Measurements from ENCODE around the gene CXCR3.

The CXCR3 gene

GRCh38 chrX:71622032-71622575 lies 3.8 kb upstream of the CXCR3 start:
- TF ChIP-seq POU6F1 (CRISPR knock-in tag; IDR thresholded peaks at IDR 0.05; ENCODE audit: borderline replicate concordance, low read depth) (no peak), ISL1 (CRISPR knock-in tag; IDR thresholded peaks at IDR 0.05) (no peak), PATZ1 (CRISPR knock-in tag; IDR thresholded peaks at IDR 0.05; ENCODE audit: borderline replicate concordance) (no peak), PPARA (CRISPR knock-in tag; IDR thresholded peaks at IDR 0.05; ENCODE audit: borderline replicate concordance) (no peak), ESRRG (CRISPR knock-in tag; IDR thresholded peaks at IDR 0.05) (no peak), CREB5 (CRISPR knock-in tag; IDR thresholded peaks at IDR 0.05; ENCODE audit: low read depth) (no peak)
- no peak for ATAC-seq

- no peak for ATAC-seq
- no peak for TF ChIP-seq RARB (CRISPR knock-in tag; IDR thresholded peaks at IDR 0.05)
Measured at GRCh38 chrX:71621603-71622002, 3.3 kb upstream of the CXCR3 start.

GRCh38 chrX:71619986-71620385 lies 1.7 kb upstream of the CXCR3 start:
- TF ChIP-seq TOX (CRISPR knock-in tag; IDR thresholded peaks at IDR 0.05; ENCODE audit: borderline replicate concordance): no peak
- TF ChIP-seq TCF4 (CRISPR knock-in tag; IDR thresholded peaks at IDR 0.05; ENCODE audit: borderline replicate concordance): no peak
- TF ChIP-seq RARB (CRISPR knock-in tag; IDR thresholded peaks at IDR 0.05): no peak
- TF ChIP-seq ZNF565 (CRISPR knock-in tag; conservative IDR thresholded peaks at IDR 0.05; ENCODE audit: low read depth): no peak
- TF ChIP-seq ZNF8 (CRISPR knock-in tag; IDR thresholded peaks at IDR 0.05): no peak
- TF ChIP-seq CSDC2 (CRISPR knock-in tag; IDR thresholded peaks at IDR 0.05): no peak
- TF ChIP-seq ISL1 (CRISPR knock-in tag; IDR thresholded peaks at IDR 0.05): no peak
- TF ChIP-seq POU6F1 (CRISPR knock-in tag; IDR thresholded peaks at IDR 0.05; ENCODE audit: borderline replicate concordance, low read depth): no peak
- TF ChIP-seq ZC3H10 (CRISPR knock-in tag; IDR thresholded peaks at IDR 0.05): no peak
- TF ChIP-seq ESRRG (CRISPR knock-in tag; IDR thresholded peaks at IDR 0.05): no peak
- TF ChIP-seq CSRNP3 (CRISPR knock-in tag; IDR thresholded peaks at IDR 0.05): no peak
- TF ChIP-seq ZFP3 (CRISPR knock-in tag; IDR thresholded peaks at IDR 0.05): no peak
- ATAC-seq: no peak

- no peak for ATAC-seq
- TF ChIP-seq OSR1 (CRISPR knock-in tag; IDR thresholded peaks at IDR 0.05) (no peak), TSHZ2 (CRISPR knock-in tag; IDR thresholded peaks at IDR 0.05) (no peak), RARB (CRISPR knock-in tag; IDR thresholded peaks at IDR 0.05) (no peak), CSDC2 (CRISPR knock-in tag; IDR thresholded peaks at IDR 0.05) (no peak), ZC3H10 (CRISPR knock-in tag; IDR thresholded peaks at IDR 0.05) (no peak), ZNF70 (CRISPR knock-in tag; IDR thresholded peaks at IDR 0.05) (no peak), GLIS3 (CRISPR knock-in tag; IDR thresholded peaks at IDR 0.05) (no peak), SNAI2 (CRISPR knock-in tag; IDR thresholded peaks at IDR 0.05) (no peak), ESRRG (CRISPR knock-in tag; IDR thresholded peaks at IDR 0.05) (no peak), CREB5 (CRISPR knock-in tag; IDR thresholded peaks at IDR 0.05; ENCODE audit: low read depth) (no peak), CSRNP3 (CRISPR knock-in tag; IDR thresholded peaks at IDR 0.05) (no peak), ZFP3 (CRISPR knock-in tag; IDR thresholded peaks at IDR 0.05) (no peak), ZNF8 (CRISPR knock-in tag; IDR thresholded peaks at IDR 0.05) (no peak), ZNF565 (CRISPR knock-in tag; conservative IDR thresholded peaks at IDR 0.05; ENCODE audit: low read depth) (no peak)
Measured at GRCh38 chrX:71619193-71619592, 882 bp upstream of the CXCR3 start.

Measured in SK-N-SH treated with all-trans-retinoic acid at 6 μM for 48 hours (cell line).